IMR-90 (cell line): ENCODE measurements around the gene AOPEP.

Experiments used
- CTCF ChIP-seq: conservative IDR thresholded peaks from 2 replicates; pipeline ENCODE4 v1.5.1; 2012; ENCODE audit warnings: mild to moderate bottlenecking, low read depth, low read length, improper control_type of control experiment
- RCOR1 ChIP-seq: IDR thresholded peaks from 2 replicates; pipeline ENCODE4 v1.6.1; 2012; ENCODE audit warnings: mild to moderate bottlenecking, low read length, improper control_type of control experiment; ENCODE audit not compliant: insufficient replicate concordance
- USF2 ChIP-seq: fragments of 150-350 bp; IDR thresholded peaks from 2 replicates; pipeline ENCODE4 v1.6.1; 2017; ENCODE audit warnings: mild to moderate bottlenecking, antibody characterized with exemption, low read length, low read depth

- TF ChIP-seq USF2 (no peak), RCOR1 (no peak), CTCF (no peak)
These were observed 152.7 kb downstream of the AOPEP start for GRCh38 chr9:94879230-94879629.
